Thyroid gland (tissue), 4 donors: ENCODE data around the gene KCNC3. TPM values are rescaled to one million over a fixed set of nuclear protein-coding genes. Genes with fewer than 3 reads are reported as not detected.

Source experiments
- DNase-seq, 2 donors: peaks; one replicate each; pipeline ENCODE4 v3.0.0-alpha.2; 2019
- H3K27ac ChIP-seq, 3 donors: fragments of 200-600 bp; sonication (generic); 1 replicate in 2 of 3; 2 replicates in 1 of 3; pipeline ENCODE4 v1.5.1; 2016 to 2019; ENCODE audit warnings: mild to moderate bottlenecking in 1 of 3, moderate library complexity in 1 of 3
- H3K27me3 ChIP-seq: fragments of 200-600 bp; sonication (generic); one replicate; pipeline ENCODE4 v1.5.1; 2019
- H3K36me3 ChIP-seq, 2 donors: fragments of 200-600 bp; sonication (generic); one replicate each; pipeline ENCODE4 v1.5.1; 2016 to 2019
- H3K4me1 ChIP-seq, 2 donors: fragments of 200-600 bp; sonication (generic); one replicate each; pipeline ENCODE4 v1.5.1; 2017 to 2019
- H3K4me3 ChIP-seq, 3 donors: fragments of 200-600 bp; sonication (generic); replicated peaks in 1 of 3; 1 replicate in 2 of 3; 2 replicates in 1 of 3; pipeline ENCODE4 v1.5.1; 2016; ENCODE audit warnings: mild to moderate bottlenecking in 1 of 3
- H3K9me3 ChIP-seq: fragments of 200-600 bp; sonication (generic); one replicate; pipeline ENCODE4 v1.5.1; 2017
- CTCF ChIP-seq, 6 experiments: fragments of 200-600 bp in 3 of 6; fragments of 450-650 bp in 3 of 6; sonication (generic) in 3 of 6; IDR thresholded peaks; one replicate each; pipeline ENCODE4 v1.5.1; 2016 to 2019; ENCODE audit warnings: antibody characterized with exemption in 6 of 6, mild to moderate bottlenecking in 2 of 6, inconsistent platforms in 1 of 6, moderate library complexity in 1 of 6
- POLR2A ChIP-seq, 2 donors: fragments of 450-650 bp; IDR thresholded peaks; one replicate each; pipeline ENCODE4 v1.6.1; 2017; ENCODE audit warnings: antibody characterized with exemption in 2 of 2, mild to moderate bottlenecking in 2 of 2, moderate library complexity in 1 of 2
- WGBS, 2 donors: methylation state at CpG; one replicate each; pipeline ENCODE4 v1.1.5; 2017; 5-methylcytosine and 5-hydroxymethylcytosine counted together
- intact Hi-C: fragments of 100-400 bp; cut with DNase I; formaldehyde crosslinking; loops from one replicate; pipeline ENCODE4 v1.15.1; 2023
- total RNA-seq, 4 donors: library from RNA; depleted of rRNA; stranded (reverse); fragments of >200 nt; gene quantifications; one replicate each; pipeline ENCODE4 v1.2.3, GENCODE V29; 2016

Gene KCNC3
- total RNA-seq, 4 donors from 2014 or later = 5.9 to 32.8 (median 17.2) TPM

- Histone ChIP-seq H3K4me3 (peak overlapping the region in 1 of 3 donors; percentile 90), H3K27me3 (no peaks in the 10 kb centered on the region), H3K27ac (no peak overlapping the region), H3K36me3 (peaks cover 46 to 48% of the 10 kb centered on the region in 2 donors), H3K4me1 (peaks cover 5 to 31% of the 10 kb centered on the region in 2 donors), H3K9me3 (no peaks in the 10 kb centered on the region)
- no peak for TF ChIP-seq POLR2A (IDR thresholded peaks at IDR 0.05)
- no peak for TF ChIP-seq CTCF (IDR thresholded peaks at IDR 0.05)
- intact Hi-C loops = no loop called here
- peak; percentile 39 for DNase-seq
- WGBS, 2 donors = 46 to 51% methylated on average over 7 of the region's 7 CpGs
These were observed 47.9 kb upstream of the KCNC3 start for GRCh38 chr19:50377051-50377461.

GRCh38 chr19:50376166-50377050 lies 47.2 kb upstream of the KCNC3 start, which contains the start of gene NR1H2:
Gene NR1H2 (plus strand): TSS chr19:50376457. CDS start chr19:50377606, 1,149 bp downstream.
- Histone ChIP-seq H3K9me3 (no peaks in the 10 kb centered on the region), H3K4me1 (peaks cover 5 to 32% of the 10 kb centered on the region in 2 donors), H3K36me3 (peaks cover 39 to 42% of the 10 kb centered on the region in 2 donors), H3K27ac (peak within 1 kb of the TSS; percentile 93 to 99 (median 97)), H3K27me3 (no peaks in the 10 kb centered on the region), H3K4me3 (peak within 1 kb of the TSS in 2 of 3 donors; percentile 90 to 96)
- intact Hi-C loops = no loop called here
- 1 to 4% methylated on average over 58 to 62 of the region's 67 CpGs for WGBS, 2 donors
- peak; percentile 94 to 95 for DNase-seq
- TF ChIP-seq POLR2A (IDR thresholded peaks at IDR 0.05) = peak in 1 of 2 donors; percentile 77
- no peak for TF ChIP-seq CTCF (IDR thresholded peaks at IDR 0.05)

- 66 to 67% methylated on average over 10 of the region's 10 CpGs for WGBS, 2 donors
These were observed 42.8 kb upstream of the KCNC3 start for GRCh38 chr19:50371914-50372475.

GRCh38 chr19:50368649-50369570 lies 39.7 kb upstream of the KCNC3 start:
- WGBS, 2 donors = 8 to 11% methylated on average over 27 to 34 of the region's 34 CpGs
- intact Hi-C loops = no loop called here
- Histone ChIP-seq H3K9me3 (no peaks in the 10 kb centered on the region), H3K4me1 (peaks cover 0 to 31% of the 10 kb centered on the region in 2 donors), H3K36me3 (no peaks in the 10 kb centered on the region), H3K27ac (peak overlapping the region; percentile 48 to 79 (median 75)), H3K4me3 (peak overlapping the region; percentile 32 to 46 (median 40)), H3K27me3 (no peaks in the 10 kb centered on the region)
- DNase-seq = peak; percentile 83 to 85
- peak; percentile 66 to 92 (median 88) for TF ChIP-seq CTCF (IDR thresholded peaks at IDR 0.05)
- TF ChIP-seq POLR2A (IDR thresholded peaks at IDR 0.05) = peak in 1 of 2 donors; percentile 25

More at GRCh38 chr19:50371914-50372475, 42.8 kb upstream of the KCNC3 start:
- TF ChIP-seq CTCF (IDR thresholded peaks at IDR 0.05) (no peak), POLR2A (IDR thresholded peaks at IDR 0.05) (no peak)
- peaks cover 2 to 40% of the 10 kb centered on the region in 2 donors for H3K4me1 ChIP-seq
- H3K9me3 ChIP-seq = no peaks in the 10 kb centered on the region
- H3K27me3 ChIP-seq = no peaks in the 10 kb centered on the region
- H3K4me3 ChIP-seq = no peak overlapping the region
- intact Hi-C loops = no loop called here
- no peaks in the 10 kb centered on the region for H3K36me3 ChIP-seq
- no peak for DNase-seq
- peak overlapping the region in 2 of 3 donors; percentile 70 to 75 for H3K27ac ChIP-seq
